ENCODE results near the gene NTHL1.
"Not testable (repeated sequence)": the region's sequence is repeated elsewhere in the genome, so short reads cannot be mapped to it uniquely, and the experiment has no call there.

NTHL1 gene

GRCh38 chr16:2027024-2028010 is 20.3 kb downstream of the NTHL1 start:
- DNase-seq: no peak

- peak; percentile 26 for DNase-seq
Measured at GRCh38 chr16:2026461-2027023, 21.1 kb downstream of the NTHL1 start, which contains the start of gene NHERF2. Gene NHERF2 (plus strand): TSS chr16:2026902. CDS start chr16:2027006, 104 bp downstream.

GRCh38 chr16:2025878-2026460 is 21.7 kb downstream of the NTHL1 start:
- no peak for DNase-seq

GRCh38 chr16:2025251-2025650 is 22.4 kb downstream of the NTHL1 start:
- no peak for DNase-seq

GRCh38 chr16:2024032-2024420 is 23.6 kb downstream of the NTHL1 start:
- DNase-seq: no peak

- DNase-seq: peak; percentile 97
Measured at GRCh38 chr16:2023092-2024031, 24.3 kb downstream of the NTHL1 start.

GRCh38 chr16:2022723-2023091 is 24.9 kb downstream of the NTHL1 start:
- peak; percentile 30 for DNase-seq

GRCh38 chr16:2019921-2020831 is 27.5 kb downstream of the NTHL1 start:
- DNase-seq: no peak

GRCh38 chr16:2019518-2019920 is 28.1 kb downstream of the NTHL1 start, which contains the start of gene NPW:
Gene NPW (plus strand): TSS chr16:2019785.
- DNase-seq: no peak

GRCh38 chr16:2016407-2016922 is 31.2 kb downstream of the NTHL1 start:
- DNase-seq: no peak

- DNase-seq: no peak
Measured at GRCh38 chr16:2015947-2016208, 31.8 kb downstream of the NTHL1 start.

- no peak for DNase-seq
Measured at GRCh38 chr16:2015117-2015946, 32.3 kb downstream of the NTHL1 start.

GRCh38 chr16:2013527-2013926 is 34.1 kb downstream of the NTHL1 start:
- DNase-seq: no peak

GRCh38 chr16:2011726-2012125 is 35.9 kb downstream of the NTHL1 start:
- DNase-seq: not testable (repeated sequence)

GRCh38 chr16:2009791-2010510 is 37.7 kb downstream of the NTHL1 start, which contains the start of gene ZNF598:
Gene ZNF598 (minus strand): TSS chr16:2009821.
- peak; percentile 88 for DNase-seq

- DNase-seq: peak; percentile 36
Measured at GRCh38 chr16:2009164-2009711, 38.4 kb downstream of the NTHL1 start.

GRCh38 chr16:2008631-2009163 is 38.9 kb downstream of the NTHL1 start:
- DNase-seq: peak; percentile 52

- peak; percentile 60 for DNase-seq
Measured at GRCh38 chr16:2008009-2008526, 39.6 kb downstream of the NTHL1 start.

Data from activated CD4-positive, alpha-beta T cell treated with anti-CD3 and anti-CD28 coated beads, Interleukin-2, Interleukin-6, amounts not matched to agents 100 ng/mL and 50 ng/mL, durations not matched to agents 16 hours and 8 hours (primary cell).